GM19239 (cell line): ENCODE data around the gene BANP.
"Not testable (repeated sequence)": the region's sequence is repeated elsewhere in the genome, so short reads cannot be mapped to it uniquely, and the experiment has no call there.

Source experiments
- DNase-seq: peaks from one replicate; pipeline ENCODE4 v3.0.0; 2011; ENCODE audit warnings: low spot score; ENCODE audit not compliant: insufficient read length
- FAIRE-seq: peaks from 2 replicates; lab custom pipeline; 2011; peaks lifted over from hg19 to GRCh38; lab: Jason Lieb, UNC

The BANP gene

DNA sequence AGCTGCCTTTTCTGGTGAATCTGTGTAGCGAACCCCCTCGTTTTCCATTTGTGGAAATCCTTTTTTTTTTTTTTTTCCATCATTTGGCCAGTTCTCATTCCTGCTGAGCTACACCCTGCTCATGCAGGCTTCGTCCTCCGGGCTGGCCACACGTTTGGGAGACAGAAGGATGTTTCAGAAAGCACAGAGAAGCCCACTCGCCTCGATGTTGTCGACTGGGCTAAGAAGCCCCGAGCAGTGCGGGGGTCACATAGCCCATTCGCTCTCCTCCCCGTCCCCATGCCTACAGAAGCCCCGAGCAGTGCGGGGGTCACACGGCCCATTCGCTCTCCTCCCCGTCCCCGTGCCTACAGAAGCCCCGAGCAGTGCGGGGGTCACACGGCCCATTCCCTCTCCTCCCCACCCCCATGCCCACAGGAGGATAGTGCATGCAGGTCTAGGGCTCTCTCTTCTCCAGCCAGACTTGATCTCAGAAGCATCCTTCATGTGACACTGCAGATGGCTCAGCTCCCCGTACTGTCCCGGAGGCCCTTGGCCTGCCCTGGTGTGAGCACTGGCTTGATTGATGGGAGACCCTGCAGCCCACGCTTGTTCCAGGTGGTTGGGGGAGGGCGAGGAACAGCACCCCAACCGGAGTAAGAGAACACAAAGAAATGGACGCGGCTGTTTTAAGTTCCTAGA is 89.1 kb downstream of the BANP start:
- FAIRE-seq, DNase-seq: not testable (repeated sequence)

DNA sequence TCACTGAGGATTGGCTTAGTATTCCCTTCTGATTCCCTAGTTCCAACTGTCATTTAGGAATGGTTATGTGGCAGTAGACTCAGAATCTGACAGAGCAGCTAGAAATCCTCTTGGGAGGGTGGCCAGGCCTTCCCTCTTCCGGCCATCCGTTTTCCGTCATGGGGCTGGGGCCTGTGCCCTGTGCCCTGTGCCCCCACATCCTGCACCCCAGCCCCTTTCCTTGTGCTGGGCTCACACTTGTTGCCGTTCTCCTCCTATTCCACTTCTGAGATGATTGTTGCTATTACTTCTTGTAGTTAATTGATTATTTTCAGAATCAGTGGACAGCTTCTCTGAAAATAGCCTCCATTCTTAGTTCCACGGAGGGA is 89.6 kb downstream of the BANP start:
- not testable (repeated sequence) for DNase-seq, FAIRE-seq

DNA sequence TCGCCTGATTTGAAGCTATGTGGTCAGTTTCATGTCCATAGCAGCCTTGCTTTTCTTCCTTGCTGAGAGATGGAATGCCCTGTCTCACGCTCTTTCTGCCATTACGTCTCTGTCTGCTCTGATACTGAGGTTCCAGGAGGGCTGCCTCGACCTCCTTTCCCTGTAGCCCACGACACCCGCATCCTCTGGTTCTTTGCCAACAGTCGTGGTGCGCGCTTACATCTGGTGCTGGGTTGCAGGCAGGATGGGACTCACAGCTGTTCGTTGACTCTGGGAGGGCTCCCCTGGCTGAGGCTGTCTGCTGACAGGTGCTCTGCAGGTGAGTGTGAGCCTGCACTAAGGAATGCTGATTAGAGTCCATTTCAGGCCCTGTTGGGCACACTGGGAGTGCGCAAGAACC is 90.3 kb downstream of the BANP start:
- not testable (repeated sequence) for DNase-seq, FAIRE-seq

DNA sequence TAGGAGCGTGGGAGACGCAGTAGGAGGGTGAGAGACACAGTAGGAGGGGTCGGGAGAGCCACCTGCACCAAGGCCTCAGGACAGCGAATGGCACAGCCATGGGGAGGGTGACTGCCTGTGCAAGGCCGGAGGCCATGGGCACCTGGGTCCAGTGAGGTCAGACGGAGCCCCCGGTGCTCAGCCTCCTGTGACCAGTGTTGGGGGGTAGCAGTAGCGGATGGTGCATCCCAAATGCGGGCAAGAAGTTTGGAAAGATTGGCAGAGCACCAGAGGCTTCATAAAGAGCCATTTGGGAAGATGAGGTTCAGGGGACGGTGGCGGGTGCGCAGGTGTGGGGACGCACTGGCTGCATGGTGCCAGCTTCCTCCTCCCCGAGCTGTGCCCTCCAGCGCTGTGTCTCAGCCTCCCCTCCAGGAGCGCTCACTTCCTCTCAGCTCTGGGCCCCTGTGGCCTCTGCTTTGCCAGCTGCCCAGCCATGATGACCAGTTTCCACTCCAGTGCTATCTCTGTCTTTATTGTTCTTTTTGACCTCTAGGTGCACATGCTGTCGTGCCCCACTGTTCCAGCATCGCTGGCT is 90.8 kb downstream of the BANP start:
- FAIRE-seq, DNase-seq: not testable (repeated sequence)

DNA sequence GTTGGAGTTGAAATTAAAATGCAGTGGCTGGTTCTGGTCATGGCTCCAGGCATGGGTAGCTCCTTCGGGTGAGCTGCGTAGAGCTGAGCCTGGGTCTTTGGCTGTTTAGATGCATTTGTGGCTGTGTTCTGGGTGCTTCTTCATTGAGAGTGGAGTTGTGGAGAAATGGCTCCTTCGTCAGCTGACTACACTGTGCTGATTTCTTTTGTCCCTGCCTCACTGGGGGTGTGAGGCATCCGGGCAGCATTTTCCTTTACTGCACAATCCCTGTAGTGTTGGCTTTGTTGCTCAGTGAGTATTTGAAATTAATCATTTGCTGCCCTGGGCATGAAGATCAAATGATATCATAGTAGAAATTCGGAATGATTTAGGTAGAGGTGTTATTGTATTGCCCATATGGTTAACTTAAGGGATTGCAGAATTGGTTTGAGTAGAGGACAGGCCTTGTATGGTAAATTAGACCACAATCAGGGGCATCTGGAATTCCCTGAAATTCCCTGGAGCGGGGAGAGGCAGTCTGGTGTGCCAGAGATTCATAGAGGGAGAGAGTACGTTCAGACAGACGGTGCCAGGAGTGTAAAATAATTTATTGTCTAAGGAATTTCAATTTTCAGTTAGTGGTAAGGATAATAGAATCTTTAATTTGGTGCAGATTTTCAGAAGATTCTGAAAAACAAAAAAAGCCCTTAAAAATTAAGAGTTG is 92.1 kb downstream of the BANP start:
- not testable (repeated sequence) for DNase-seq, FAIRE-seq

DNA sequence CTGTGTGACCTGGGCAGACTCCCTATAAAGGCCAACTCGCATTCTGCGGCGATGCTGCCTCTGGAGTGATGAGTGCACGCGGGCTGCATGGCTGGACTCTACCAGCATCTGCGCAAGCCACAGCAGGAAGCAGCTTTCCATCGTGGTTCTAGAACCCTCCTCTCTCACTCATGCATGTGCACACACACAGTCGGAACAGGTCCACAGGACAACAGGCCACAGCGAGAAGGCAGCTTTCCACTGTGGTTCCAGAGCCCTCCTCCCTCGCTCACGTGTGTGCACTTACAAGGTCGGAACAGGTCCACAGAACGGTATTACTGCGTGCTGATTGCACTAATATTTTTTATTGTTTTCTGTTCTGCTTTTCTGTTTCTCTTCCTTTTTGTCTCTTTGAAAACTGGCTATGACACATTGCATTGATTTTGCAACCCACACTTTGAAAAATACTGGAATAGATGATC is 92.9 kb downstream of the BANP start:
- FAIRE-seq (peak; percentile 94), DNase-seq (peak; percentile 44)

DNA sequence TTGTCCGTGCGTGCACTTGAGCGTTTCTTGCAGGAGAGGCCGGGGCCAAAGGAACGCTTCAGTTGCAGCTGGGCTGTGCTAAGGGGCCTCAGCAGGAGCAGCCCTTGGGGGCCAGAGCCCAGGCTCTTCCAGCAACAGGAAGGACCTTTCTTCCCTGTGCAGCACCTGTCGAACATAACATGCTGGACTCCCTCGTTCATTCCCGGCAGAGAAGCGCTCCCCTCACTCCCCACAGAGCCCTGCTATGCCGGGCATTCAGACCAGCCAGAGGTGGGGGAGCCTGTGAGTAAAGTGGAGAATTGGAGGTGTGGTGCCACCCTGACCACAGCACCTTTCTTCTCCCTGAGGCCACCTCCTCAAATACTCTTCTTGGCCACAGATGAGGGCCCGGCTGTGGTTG is 94.1 kb downstream of the BANP start:
- not testable (repeated sequence) for DNase-seq, FAIRE-seq

DNA sequence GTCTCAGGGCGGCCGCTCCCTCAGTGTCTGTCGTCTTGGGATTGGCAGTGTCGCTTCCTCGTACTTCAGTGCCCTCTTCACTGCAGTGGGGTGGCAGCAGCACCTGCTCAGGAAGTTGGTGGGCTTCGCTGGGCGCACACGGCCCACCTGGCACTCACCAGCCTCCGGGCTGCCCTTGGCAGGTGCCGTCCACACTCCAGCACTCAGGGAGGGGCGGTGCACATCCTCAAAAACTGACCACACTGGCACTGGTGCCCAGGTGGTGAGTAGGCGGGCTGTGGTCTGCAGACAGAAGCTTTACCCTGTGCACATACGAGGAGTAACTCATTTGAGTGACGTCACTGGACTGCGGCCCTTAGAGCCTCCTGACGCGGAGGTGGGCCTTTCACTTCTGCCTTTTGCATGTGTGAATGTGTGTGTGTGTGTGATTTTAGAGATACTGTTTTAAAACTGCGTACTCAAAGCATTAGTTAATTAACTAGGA is 94.6 kb downstream of the BANP start:
- FAIRE-seq (peak; percentile 75), DNase-seq (peak; percentile 75)

DNA sequence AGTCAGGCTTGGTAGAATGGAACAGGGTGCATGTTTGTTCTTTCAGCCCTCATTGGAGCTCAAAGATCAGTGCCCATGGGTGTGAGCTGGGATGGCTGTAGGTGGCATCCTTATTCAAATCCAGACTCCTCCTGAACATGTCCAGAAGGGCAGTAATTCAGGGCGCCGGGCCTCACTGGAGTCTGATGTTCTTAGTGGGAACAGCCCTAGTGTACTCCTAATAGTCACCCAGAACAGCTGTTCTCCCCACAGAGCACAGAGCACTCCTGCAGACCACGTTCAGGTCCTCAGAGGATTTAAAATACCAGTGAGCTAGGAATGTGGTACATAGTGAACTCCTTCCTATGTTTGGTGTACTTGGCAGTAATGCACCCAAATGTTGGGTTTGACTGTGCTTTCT is 96.2 kb downstream of the BANP start:
- DNase-seq = no peak
- no peak for FAIRE-seq

DNA sequence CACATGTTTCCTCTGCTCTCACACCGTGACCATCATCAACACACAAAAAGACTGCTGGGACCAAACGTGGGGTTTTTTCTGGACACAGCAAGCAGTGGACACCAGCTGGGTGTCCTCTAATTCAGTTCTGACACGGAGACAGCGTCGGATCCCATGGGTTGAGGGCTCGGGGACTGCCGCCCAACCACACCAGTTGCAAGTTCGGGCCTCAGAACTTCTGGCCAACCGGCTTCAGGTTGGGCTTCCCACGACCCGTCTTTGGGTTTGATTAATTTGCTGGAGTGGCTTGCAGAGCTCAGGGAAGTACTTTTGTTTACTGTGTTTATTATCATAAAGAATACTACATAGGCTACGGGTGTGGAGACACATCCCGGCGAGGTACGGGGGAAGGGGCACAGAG is 97.8 kb downstream of the BANP start:
- no peak for DNase-seq
- FAIRE-seq = no peak

DNA sequence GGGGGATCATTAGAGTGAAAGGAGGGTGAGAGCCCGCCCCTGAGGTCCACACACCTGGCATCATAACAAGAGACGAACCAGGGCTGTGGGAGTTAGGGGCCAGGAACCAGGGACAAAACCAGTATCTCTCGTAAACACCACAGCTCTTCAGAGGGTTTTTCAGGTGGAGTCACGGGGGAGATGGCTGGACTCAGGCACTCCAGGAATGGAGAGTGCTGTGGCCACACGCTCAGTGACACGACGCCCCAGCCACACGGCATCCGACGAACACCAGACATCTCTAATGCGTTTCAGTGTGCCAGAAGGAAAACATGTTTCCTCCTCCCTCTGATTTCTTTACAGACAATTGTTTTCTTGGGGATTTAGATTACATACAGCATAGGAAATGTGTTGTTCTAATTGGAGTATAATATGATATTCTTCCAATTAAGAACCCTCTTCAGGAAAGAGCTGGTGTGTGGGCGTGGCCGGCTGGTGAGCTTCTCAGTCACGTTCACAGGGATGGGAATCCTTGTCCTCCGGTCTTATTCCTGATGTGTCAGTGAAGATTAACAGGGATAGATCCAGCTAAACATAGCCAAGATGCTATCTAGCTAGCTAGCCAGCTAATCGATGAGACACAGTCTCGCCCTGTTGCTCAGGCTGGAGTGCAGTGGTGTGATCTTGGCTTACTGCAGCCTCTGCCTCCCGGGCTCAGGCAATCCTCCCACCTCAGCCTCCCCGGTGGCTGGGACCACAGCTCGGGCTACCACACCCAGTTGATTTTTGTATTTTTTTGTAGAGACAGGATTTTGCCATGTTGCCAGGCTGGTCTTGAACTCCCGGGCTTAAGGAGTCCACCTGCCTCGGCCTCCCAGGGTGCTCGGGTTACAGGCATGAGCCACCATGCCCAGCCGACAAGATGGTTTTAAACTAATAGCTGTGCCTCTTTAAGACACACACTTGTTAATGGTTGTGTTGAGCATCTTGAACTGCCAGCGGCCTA is 98.6 kb downstream of the BANP start:
- no peak for DNase-seq
- no peak for FAIRE-seq

DNA sequence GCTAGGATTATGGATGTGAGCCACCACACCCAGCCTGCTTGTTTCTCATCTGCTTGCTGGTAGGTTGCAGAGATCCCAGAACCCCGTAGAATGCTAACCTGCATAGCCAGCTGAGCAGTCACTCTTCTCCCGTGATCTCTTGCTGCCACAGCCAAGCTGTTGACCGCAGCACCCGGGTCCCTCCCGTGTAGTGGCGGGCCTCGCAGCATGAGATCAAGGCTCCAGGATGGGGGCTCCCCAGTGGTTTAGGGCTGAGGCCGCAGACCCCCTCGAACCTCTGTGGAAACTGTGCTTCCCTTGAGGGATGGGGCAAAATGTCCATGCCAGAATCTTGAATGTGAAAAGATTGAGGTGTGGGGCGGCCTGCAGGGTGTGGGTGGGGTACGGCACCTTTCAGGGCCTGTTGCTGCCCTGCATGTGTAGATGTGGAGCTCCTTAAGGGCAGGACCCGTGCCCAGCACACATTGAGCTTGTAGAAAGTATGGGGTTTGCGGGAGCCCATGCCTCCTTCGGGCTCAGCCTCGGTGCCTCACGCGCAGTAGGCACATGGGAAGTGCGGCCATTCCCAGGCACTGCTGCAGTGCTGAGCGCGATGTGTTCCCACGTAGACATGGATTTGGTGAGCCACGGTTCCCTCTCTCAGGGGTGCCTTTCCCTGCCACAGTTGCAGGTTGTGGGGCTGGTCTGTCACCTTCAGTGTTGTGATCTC is 99.9 kb downstream of the BANP start:
- DNase-seq (no peak), FAIRE-seq (no peak)

DNA sequence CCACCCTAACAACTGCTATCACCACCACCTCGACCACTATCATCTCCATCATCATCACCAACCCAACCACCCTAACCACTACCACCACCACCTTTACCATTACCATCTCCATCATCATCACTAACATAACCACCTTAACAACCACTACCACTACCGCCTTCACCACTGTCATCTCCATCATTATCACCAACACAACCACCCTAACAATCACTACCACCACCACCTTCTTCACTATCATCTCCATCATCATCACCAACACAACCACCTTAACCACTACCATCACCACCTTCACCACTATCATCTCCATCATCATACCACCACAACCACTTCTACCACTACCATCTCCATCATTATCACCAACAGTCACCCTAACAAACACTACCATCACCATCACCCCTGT is 101.4 kb downstream of the BANP start:
- DNase-seq = no peak
- FAIRE-seq = no peak

DNA sequence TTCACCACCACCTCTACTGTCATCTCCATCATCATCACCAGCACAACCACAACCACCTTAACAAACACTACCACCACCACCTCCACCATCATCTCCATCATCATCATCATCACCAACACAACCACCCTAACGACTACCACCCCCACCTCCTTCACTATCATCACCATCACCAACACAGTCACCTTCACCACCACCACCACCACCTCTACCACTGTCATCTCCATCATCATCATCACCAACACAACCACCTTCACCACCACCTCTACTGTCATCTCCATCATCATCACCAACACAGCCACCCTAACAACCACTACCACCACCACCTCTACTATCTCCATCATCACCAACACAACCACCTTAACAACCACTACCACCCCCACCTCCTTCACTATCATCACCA is 102.2 kb downstream of the BANP start:
- DNase-seq, FAIRE-seq: not testable (repeated sequence)

DNA sequence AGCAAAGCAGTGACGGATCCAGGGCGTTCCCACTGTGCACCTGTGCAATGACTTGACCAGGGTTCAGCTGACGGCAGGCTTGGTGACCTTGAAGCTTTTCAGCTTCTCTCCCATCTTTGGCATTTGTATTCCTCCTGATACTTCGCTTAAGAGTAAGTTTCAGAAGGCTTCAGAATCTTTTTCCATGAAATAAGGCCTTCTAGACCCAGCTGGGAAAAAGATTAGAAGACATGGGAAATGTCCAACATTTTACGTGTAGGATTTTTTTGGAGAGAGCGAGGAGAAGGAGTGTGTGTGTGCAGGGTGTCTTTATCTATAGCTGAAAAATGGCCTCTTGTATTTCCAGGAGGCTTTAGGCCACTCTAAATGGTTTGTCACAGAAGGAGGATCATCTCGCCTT is 104.1 kb downstream of the BANP start:
- no peak for FAIRE-seq

DNA sequence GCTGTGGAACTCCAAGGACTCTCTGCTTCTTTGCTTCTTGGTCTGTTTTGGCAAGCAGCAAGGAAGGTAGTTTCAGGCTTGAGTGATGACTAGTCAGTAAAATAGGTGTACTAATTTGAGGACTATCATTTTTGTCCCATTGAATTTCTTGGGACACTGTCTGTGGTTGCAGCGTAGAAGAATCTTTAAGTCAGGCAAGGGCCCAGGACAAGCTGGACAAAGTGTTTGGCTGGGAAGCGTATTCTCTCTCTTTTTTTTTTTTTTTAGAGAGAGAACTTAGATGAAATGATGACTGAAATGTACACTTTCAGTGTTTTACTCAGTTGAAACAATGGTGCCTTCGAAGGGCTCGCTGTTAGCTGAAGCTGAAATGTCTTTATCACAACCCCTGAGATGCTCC is 105.0 kb downstream of the BANP start:
- FAIRE-seq = no peak
- no peak for DNase-seq

More for the DNA sequence above, 104.1 kb downstream of the BANP start:
- no peak for DNase-seq

DNA sequence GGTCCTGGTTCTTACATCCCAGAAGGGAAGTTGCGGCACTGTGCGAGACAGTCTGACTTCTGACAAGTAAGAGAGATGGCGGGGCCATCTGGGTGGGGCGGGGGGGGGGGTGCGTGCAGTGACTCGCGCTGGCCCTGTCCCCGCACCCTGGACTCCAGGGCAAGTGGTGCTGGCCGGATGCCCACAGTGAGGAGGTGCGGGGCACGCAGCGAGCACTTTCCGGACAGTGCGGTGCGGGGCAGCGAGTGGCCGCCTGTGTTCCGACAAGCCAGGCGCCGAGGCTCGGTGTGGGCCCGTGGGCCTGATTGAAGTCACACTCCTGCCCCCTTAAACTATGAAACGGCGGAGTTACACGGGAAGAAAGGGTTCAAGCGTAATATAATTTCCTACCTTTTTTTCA is 106.4 kb downstream of the BANP start:
- FAIRE-seq (no peak), DNase-seq (no peak)

DNA sequence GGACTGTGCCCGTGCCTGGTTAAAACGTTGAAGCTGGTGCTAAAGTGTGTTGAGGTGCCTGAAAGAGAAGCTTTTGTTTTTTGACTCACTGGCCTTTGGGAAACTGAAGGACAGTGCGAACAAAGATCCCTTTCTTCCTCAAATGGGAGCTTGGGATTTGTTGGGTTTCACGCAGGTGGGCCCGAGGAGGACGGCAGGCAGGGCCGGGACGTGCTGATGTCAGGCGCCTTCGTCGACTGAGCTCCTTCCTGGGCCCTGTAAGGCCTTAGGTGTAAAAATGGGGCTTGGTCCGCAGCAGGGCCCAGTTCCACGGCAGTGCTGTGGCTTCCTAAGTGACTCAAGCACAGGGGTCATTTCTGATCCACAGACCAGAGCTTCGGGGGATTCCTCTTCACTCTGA is 106.9 kb downstream of the BANP start:
- DNase-seq (no peak), FAIRE-seq (no peak)

DNA sequence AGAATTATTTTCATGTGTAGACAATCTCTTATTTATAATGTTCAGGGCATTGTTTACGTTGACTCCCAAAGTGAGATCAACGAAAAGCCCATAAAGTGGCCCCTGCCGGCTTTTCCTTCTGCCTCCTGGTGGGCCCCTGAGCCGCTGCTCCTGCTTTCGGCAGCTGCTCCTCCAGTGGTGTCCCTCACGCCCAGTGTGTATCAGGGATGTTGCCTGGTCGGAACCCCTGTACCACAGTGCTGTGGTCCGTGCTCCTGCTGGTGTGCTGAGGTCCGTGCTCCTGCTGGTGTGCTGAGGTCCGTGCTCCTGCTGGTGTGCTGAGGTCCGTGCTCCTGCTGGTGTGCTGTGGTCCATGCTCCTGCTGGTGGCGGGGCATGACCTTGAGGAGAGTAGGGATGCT is 107.6 kb downstream of the BANP start:
- DNase-seq = no peak
- no peak for FAIRE-seq
